ENCODE results near the gene PDE11A.
"Not testable (repeated sequence)": the region's sequence is repeated elsewhere in the genome, so short reads cannot be mapped to it uniquely, and the experiment has no call there.

The PDE11A gene

GRCh38 chr2:177881008-177881747, 191.4 kb downstream of the PDE11A start:
- DNase-seq = no peak

GRCh38 chr2:177880285-177880684, 192.3 kb downstream of the PDE11A start:
- DNase-seq = no peak

DNA sequence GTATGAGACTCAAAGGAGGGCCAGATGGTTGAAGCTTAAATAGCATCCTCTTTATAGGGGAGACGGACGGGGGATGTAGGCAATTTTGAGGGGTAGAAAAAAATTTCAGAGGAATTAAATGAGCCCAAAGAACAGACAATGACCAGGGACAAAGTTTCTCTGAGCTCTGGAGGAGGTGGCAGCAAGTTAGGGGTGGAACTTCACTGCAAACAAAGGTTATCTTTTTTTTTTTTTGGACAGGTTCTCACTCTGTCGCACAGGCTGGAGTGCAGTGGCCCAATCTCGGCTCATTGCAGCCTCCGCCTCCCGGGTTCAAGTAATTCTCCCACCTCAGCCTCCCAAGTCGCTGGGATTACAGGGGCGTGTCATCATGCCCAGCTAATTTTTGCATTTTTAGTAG, 195.6 kb downstream of the PDE11A start:
- no peak for DNase-seq

DNA sequence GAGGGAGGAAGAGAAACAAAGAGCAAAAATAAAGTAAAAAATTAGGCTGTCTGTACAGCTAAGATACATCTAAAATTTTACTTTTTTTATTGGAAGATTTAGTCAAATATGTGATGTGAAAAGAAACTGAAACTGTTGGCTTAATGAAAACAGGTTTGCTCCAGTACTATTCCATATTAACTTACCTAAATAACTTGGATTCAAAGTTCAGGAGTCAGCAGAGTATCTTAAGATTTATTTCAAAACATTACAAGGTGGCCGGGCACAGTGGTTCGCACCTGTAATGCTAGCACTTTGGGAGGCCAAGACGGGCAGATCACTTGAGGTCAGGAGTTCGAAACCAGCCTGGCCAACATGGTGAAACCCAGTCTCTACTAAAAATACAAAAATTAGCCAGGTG, 197.9 kb downstream of the PDE11A start:
- no peak for DNase-seq

DNA sequence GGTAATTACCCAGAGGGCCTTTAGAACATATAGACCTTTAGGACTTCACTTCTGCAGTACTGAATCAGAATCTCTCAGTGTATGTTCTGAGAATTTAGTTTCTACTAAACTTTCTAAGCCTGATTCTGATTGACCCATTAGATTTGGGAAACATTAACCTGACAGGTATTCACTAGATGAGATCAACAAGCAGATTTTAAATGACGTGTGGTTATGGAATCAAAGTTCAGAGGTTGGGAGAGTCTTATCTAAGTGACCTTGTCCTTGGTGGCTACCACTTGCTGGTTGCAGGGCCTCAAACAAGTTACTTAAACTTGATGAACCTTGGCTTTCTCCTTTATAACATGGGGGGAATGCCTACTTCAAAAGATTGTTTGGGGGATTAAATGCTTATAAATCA, 198.7 kb downstream of the PDE11A start:
- no peak for DNase-seq

GRCh38 chr2:177872286-177872685, 200.3 kb downstream of the PDE11A start:
- DNase-seq = no peak

DNA sequence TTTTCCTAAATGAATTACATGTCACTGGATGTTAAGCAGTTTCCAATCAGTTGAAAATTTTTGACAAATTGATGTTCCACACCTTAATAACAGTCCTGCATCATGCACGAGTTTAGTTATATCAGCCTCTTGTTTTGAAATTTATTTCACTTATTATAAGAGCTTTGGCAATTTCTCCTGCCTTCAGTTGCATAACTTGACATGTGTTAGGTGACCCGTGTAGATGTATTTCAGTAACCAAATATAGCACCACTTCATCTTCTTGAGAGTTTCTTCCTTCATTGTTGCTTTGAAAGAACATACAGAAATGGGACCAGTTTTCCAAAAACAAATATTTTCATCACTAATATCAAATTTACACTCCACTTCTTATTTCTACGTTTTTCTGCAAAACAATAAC, 202.7 kb downstream of the PDE11A start:
- DNase-seq = no peak

DNA sequence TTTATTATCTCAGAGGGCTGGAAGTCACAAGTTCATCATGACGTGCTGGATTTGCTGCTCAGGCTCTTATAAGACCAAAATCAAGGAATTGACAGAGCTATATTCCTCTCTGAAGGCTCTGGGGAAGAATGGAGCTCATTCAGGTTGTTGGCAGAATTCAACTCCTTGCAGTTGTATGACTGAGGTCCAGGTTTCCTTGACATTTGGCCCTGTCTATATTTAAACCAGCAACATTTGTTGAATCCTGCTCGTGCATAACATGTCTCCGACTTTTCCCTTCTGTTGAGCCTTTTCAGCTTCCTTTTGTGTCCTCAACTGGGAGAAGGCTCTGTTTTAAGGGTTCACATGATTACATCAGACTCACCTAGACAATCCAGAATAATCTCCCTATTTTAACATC, 203.4 kb downstream of the PDE11A start:
- no peak for DNase-seq

DNA sequence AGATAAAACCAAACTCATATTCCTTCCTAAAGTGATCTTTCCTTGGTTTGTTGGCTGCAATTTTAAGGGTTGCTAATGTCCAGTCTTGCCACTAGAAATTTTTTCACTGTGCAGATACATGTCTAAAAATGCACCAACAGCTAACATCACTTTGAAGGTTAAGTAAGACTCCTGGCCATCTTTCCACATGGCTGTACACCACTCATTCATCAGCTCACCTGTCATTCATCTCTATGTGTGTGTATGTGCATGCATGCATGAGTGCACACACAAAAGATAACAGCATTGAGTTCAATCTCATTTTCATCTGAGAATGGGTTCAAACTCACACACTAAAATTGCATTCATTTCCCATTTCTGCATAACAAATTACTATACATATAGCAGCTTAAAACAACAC, 203.8 kb downstream of the PDE11A start:
- DNase-seq = no peak

GRCh38 chr2:177857538-177857937, 215.0 kb downstream of the PDE11A start:
- DNase-seq = no peak

GRCh38 chr2:177852389-177852788, 220.2 kb downstream of the PDE11A start:
- no peak for DNase-seq

- DNase-seq = no peak
These were observed 229.4 kb downstream of the PDE11A start for GRCh38 chr2:177843188-177843587.

GRCh38 chr2:177842243-177842642, 230.3 kb downstream of the PDE11A start:
- DNase-seq = no peak

- DNase-seq = not testable (repeated sequence)
These were observed 237.0 kb downstream of the PDE11A start for GRCh38 chr2:177835418-177836204.

- no peak for DNase-seq
These were observed 239.8 kb downstream of the PDE11A start for GRCh38 chr2:177832611-177833433.

- DNase-seq = no peak
These were observed 241.6 kb downstream of the PDE11A start for GRCh38 chr2:177830881-177831386.

- no peak for DNase-seq
These were observed 244.0 kb downstream of the PDE11A start for GRCh38 chr2:177828557-177828956.

GRCh38 chr2:177826897-177827296, 245.7 kb downstream of the PDE11A start:
- no peak for DNase-seq

DNA sequence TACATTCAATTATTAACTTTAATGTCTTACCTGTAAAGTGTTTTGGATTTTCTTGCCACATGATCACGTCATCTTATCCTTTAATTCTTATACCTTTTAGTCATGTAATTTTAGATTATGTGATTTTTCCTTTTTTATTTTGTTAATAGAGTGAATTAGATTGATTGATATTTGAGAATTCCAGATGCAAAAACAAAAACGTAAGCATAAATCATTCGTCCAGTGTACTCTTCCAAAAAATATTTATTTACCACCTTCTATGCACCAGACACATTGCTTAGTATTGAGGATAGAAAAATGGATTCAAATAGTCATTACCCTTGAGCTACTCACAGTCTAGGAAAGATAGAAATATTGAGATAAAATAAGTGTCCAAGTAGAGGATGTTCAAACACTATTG, 249.6 kb downstream of the PDE11A start:
- no peak for DNase-seq

DNA sequence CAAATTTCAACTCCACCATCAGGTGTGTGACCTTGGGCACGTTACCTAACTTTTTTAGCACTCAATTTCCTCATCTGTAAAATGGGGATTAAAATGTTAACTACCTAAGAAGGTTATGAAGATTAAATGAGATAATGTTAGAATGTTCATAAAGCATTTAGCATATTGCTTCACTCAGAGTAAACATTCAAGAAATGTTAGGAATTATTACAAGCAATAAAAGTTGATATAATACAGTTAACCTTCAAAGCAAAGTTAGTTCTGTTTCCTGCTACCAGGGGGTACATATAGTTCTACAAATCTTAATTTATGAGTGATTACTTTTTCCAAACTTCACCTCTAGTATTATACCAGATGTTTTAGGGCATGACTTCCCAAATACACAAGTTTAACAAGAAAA, 254.2 kb downstream of the PDE11A start:
- DNase-seq = no peak

DNA sequence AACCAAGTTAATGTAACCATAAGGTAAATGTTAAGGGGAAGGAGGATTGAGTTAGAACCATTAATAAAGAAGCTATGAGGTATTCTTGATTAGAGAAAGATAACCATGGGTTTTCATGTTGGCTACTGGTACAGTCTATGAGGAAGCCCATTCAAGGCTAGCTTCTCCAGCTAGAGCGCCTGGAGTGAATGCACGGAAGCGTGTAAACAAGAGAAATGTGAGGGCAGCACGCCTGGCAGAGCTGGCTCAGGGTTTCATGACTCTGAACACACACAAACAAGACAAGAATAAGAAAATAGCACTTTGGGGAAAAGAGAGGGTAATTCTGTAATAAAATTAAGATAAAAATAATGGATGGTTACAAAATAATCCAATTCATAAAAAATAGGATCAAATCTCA, 255.3 kb downstream of the PDE11A start:
- no peak for DNase-seq

- DNase-seq = no peak
These were observed 255.8 kb downstream of the PDE11A start for GRCh38 chr2:177816766-177817165.

- DNase-seq = no peak
These were observed 259.7 kb downstream of the PDE11A start for GRCh38 chr2:177812713-177813396.
